Hepatocyte (in vitro differentiated cells): ENCODE data around the gene C12orf75.

Experiments
- CTCF ChIP-seq: fragments of 200-600 bp; sonication (generic); IDR thresholded peaks from 2 replicates; pipeline ENCODE4 v1.5.1; 2016; ENCODE audit warnings: antibody characterized with exemption, mild to moderate bottlenecking; ENCODE audit not compliant: poor library complexity
- EZH2phosphoT487 ChIP-seq: fragments of 200-600 bp; sonication (generic); IDR thresholded peaks from one replicate; pipeline ENCODE4 v1.6.1; 2018; ENCODE audit warnings: antibody characterized with exemption, mild to moderate bottlenecking, low read depth, moderate library complexity; ENCODE audit not compliant: unreplicated experiment, severe bottlenecking

DNA sequence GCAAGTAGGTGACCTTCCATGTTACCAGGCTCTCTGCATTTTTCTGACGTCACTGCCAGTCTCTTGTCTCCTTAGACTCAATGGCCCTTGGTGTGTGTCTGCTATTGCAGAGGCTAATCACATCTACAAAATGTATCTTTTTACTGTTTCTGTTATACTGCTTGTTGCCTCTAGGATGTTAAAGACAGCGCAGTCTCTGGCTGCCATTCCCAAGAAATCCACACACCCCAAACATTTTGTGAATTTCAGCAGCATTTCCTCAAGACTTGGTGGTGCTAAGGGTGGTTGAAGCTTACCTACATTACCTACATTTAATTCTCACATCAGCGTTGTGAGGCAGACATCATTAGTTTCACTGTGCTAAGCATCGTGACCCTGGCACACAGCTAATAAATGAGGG lies 87.2 kb downstream of the C12orf75 start:
- no peak for TF ChIP-seq CTCF
- no peak for TF ChIP-seq EZH2phosphoT487
